ENCODE data around the gene FAM167B.
"Not testable (repeated sequence)": the region's sequence is repeated elsewhere in the genome, so short reads cannot be mapped to it uniquely, and the experiment has no call there.

Gene FAM167B

DNA sequence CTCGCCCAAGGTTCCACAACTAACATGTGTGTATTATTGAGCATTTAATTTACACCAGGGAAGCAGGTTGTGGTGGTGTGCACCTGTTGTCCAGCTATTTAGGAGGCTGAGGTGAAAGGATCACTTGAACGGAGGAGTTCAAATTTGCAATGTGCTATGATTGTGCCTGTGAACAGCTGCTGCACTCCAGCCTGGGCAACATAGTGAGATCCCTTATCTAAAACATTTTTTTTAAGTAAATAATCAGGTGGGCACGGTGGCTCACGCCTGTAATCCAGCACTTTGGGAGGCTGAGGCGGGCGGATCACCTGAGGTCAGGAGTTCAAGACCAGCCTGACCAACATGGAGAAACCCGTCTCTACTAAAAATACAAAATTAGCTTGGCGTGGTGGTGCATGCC, 37.8 kb downstream of the FAM167B start:
- DNase-seq, H3K4me3 Mint-ChIP-seq, CTCF ChIA-PET, H3K9me3 Mint-ChIP-seq, H3K27ac Mint-ChIP-seq, H3K4me1 Mint-ChIP-seq, H3K27me3 Mint-ChIP-seq: not testable (repeated sequence)
- H3K36me3 Mint-ChIP-seq = peaks cover 37% of the 10 kb centered on the region

DNA sequence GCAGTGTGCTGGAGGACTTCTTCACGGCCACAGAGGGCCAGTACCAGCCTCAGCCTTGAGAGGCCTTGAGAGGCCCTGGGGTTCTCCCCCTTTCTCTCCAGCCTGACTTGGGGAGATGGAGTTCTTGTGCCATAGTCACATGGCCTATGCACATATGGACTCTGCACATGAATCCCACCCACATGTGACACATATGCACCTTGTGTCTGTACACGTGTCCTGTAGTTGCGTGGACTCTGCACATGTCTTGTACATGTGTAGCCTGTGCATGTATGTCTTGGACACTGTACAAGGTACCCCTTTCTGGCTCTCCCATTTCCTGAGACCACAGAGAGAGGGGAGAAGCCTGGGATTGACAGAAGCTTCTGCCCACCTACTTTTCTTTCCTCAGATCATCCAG, 38.6 kb downstream of the FAM167B start:
- H3K4me3 Mint-ChIP-seq = no peak overlapping the region
- H3K36me3 Mint-ChIP-seq = peaks cover 29% of the 10 kb centered on the region
- peaks cover 8% of the 10 kb centered on the region for H3K4me1 Mint-ChIP-seq
- peak overlapping the region; percentile 47 for H3K27ac Mint-ChIP-seq
- DNase-seq = no peak
- no peaks in the 10 kb centered on the region for H3K9me3 Mint-ChIP-seq
- CTCF ChIA-PET = no interaction called here
- no peaks in the 10 kb centered on the region for H3K27me3 Mint-ChIP-seq

DNA sequence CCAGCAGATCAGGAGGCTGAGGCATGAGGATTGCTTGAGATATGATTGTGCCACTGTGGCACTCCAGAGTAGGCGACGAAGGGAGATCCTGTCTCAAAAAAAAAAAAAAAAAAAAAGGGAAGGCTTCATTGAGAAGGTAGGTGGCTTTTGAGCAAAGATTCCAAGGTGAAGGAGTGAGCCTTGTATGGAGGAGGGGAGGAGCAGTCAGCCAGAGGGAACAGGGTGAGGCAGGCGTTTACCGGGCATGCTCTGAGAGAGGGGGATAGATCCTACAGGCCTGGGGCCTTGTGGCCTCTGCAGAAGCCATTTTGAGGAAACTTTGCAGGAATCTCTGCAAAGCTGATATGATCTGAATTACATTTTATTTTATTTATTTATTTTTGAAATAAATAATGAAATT, 39.7 kb downstream of the FAM167B start:
- H3K4me3 Mint-ChIP-seq = no peak overlapping the region
- no peak for DNase-seq
- H3K27me3 Mint-ChIP-seq = peaks cover 2% of the 10 kb centered on the region
- peak overlapping the region; percentile 64 for H3K27ac Mint-ChIP-seq
- H3K9me3 Mint-ChIP-seq = no peaks in the 10 kb centered on the region
- H3K36me3 Mint-ChIP-seq = peaks cover 24% of the 10 kb centered on the region
- CTCF ChIA-PET = interaction anchor here (1.2 kb wide), 1 partner anchor 70 kb away, joined by 3 read pairs; no protein-coding TSS in a partner anchor
- H3K4me1 Mint-ChIP-seq = peaks cover 16% of the 10 kb centered on the region

DNA sequence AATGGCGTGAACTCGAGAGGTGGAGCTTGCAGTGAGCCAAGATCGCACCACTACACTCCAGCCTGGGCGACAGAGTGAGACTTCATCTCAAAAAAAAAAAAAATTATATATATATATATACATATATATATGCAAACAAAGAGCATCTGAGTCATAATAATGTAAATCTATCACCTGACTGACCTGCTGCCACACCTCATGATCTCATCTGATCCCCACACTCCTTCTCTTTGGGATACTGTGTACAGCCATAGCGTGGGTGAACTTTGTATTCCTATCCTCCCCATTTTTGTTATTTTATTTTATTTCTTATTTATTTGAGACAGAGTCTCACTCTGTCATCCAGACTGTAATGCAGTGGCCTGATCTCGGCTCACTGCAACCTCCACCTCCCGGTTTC, 42.2 kb downstream of the FAM167B start:
- H3K27me3 Mint-ChIP-seq = peaks cover 9% of the 10 kb centered on the region
- H3K4me3 Mint-ChIP-seq = no peak overlapping the region
- CTCF ChIA-PET = interaction anchor here (1.5 to 3.0 kb wide), 2 partner anchors 41 to 73 kb away, joined by 5 to 14 read pairs; no protein-coding TSS in a partner anchor
- no peak for DNase-seq
- H3K27ac Mint-ChIP-seq = no peak overlapping the region
- H3K9me3 Mint-ChIP-seq = no peaks in the 10 kb centered on the region
- peaks cover 29% of the 10 kb centered on the region for H3K36me3 Mint-ChIP-seq
- peaks cover 35% of the 10 kb centered on the region for H3K4me1 Mint-ChIP-seq

DNA sequence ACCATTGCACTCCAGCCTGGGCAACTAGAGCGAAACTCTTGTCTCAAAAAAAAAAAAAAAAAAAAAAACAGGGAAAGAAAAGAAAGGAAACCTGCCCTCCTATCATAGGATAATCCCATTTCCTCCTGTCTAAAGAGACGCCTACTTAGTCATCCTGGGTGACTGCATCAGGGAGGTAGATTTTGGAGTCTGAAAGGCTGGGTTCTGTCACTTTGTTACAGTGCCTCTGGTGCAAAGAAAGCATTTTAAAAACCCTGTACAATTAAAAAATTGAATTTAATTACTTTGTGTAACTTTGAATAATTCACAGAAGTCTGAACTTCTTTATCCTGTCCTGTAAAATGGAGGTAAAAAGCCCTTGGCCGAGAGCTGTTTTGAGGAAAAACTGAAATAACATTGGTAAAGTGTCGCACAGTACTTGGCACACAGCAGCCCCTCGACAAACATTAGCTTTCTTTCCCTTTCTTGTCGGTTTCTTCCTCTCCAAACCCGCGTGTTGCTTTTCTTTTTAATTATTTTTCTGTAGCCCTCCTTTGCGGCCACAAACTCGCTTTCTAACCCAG, 44.2 kb downstream of the FAM167B start:
- Mint-ChIP-seq H3K9me3 (no peaks in the 10 kb centered on the region), H3K36me3 (peaks cover 24% of the 10 kb centered on the region), H3K27ac (peak overlapping the region; percentile 95), H3K4me1 (peaks cover 51% of the 10 kb centered on the region), H3K27me3 (peaks cover 9% of the 10 kb centered on the region), H3K4me3 (peak overlapping the region; percentile 100)
- CTCF ChIA-PET = interaction anchor here (0.9 to 3.0 kb wide), 9 partner anchors 12 to 103 kb away, joined by 3 to 14 read pairs (median 4); partner anchors contain the start of gene BSDC1
- no peak for DNase-seq

DNA sequence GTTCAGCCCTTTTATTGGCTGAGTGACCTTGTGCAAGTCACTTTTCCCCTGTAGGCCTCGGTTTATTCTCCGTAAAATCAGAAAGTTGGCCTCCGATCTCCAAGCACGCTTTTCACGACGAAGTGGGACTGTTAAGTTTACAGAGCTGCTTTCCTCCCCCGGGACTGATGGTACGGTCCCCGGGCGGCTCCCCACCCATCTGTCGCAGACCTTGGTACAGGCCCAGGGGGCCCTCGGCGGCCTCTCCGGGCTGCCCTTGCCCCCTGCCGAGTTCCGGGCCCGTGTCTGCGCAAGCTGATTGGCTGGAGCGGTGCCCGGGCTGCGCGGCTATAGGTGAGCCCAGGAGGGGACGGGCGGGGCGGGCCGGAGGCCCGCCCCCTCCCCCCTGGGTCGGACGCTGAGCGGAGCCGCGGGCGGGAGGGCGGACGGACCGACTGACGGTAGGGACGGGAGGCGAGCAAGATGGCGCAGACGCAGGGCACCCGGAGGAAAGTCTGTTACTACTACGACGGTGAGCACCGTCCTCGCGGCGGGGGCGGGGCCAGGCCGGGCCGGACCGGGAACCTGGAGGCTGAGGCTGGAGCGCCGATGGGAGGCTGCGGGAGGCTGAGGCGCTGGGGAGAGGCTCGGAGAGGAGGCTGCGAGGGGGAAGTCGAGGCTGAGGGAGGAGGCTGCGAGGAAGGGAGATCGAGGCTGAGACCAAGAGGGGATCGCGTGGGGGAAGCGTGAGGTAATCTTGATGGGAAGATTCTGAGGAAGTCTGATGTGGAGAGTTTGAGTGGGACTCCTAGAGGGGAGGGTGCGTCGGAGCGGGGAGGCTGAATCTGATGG, 44.9 kb downstream of the FAM167B start, which contains the start of gene HDAC1:
HDAC1 (plus strand) TSS at position 376 of the 831 bp plus-strand sequence; CDS start at position 463, 87 bp downstream.
- Mint-ChIP-seq H3K36me3 (peaks cover 25% of the 10 kb centered on the region), H3K9me3 (no peaks in the 10 kb centered on the region), H3K4me1 (peaks cover 55% of the 10 kb centered on the region), H3K27me3 (peaks cover 9% of the 10 kb centered on the region), H3K4me3 (peak within 1 kb of the TSS; percentile 100), H3K27ac (peak within 1 kb of the TSS; percentile 95)
- peak; percentile 97 for DNase-seq
- CTCF ChIA-PET = interaction anchor here (0.9 to 2.9 kb wide), 6 partner anchors 12 to 76 kb away, joined by 3 to 12 read pairs (median 6); no protein-coding TSS in a partner anchor

DNA sequence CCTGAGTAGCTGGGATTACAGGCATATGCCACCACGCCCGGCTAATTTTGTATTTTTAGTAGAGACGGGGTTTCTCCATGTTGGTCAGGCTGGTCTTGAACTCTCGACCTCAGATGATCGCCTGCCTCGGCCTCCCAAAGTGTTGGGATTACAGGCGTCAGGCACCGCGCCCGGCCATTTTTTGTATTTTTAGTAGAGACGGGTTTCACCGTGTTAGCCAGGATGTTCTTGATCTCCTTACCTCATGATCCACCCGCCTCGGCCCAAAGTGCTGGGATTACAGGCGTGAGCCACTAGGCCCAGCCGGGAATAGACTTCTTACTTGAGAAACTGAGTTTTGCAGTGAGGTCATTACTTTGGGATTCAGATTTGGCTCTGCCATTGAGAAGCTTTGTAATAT, 51.2 kb downstream of the FAM167B start:
- CTCF ChIA-PET, DNase-seq, H3K9me3 Mint-ChIP-seq, H3K27me3 Mint-ChIP-seq, H3K4me3 Mint-ChIP-seq, H3K27ac Mint-ChIP-seq: not testable (repeated sequence)
- Mint-ChIP-seq H3K36me3 (peaks cover 39% of the 10 kb centered on the region), H3K4me1 (peaks cover 61% of the 10 kb centered on the region)

Data from activated naive CD4-positive, alpha-beta T cell treated with anti-CD3 and anti-CD28 coated beads, Interleukin-2, amount 10 ng/mL, durations not matched to agents 7 days and 5 days (primary cell).